HepG2 (cell line): ENCODE results near the gene GPN1. TPM values are rescaled to one million over a fixed set of nuclear protein-coding genes. Genes with fewer than 3 reads are reported as not detected.

Experiments used
- ATAC-seq: fragments of 200-7000 bp; cut with Tn5 transposase; 3 replicates; pipeline ENCODE4 v1.9.1; 2020; ENCODE audit warnings: mild to moderate bottlenecking, moderate library complexity
- BruUV-seq: library from RNA; stranded (reverse); fragments of 400-500 nt; replicated peaks from 2 replicates; lab custom pipeline; 2021; lab: Mats Ljungman, UMichigan
- CTCF ChIA-PET: fragments of 300-600 bp; formaldehyde crosslinking; extraction: SDS; loops from one replicate; lab custom pipeline; 2021; ENCODE audit warnings: low total read pairs, inconsistent platforms, low intra/inter-chr PET ratio; lab: Yijun Ruan, JAX
- POLR2A ChIA-PET: fragments of 350-600 bp; sonication (Branson Sonifier 250); formaldehyde crosslinking; loops from one replicate; lab custom pipeline; 2020; ENCODE audit warnings: antibody characterized with exemption, inconsistent platforms; lab: Yijun Ruan, JAX
- DNase-seq: peaks from one replicate; pipeline ENCODE4 v3.0.0-alpha.2; 2015; ENCODE audit warnings: low spot score
- FAIRE-seq: peaks from 3 replicates; lab custom pipeline; 2011; peaks lifted over from hg19 to GRCh38; lab: Jason Lieb, UNC
- H2AFZ ChIP-seq: one replicate; pipeline ENCODE4 v1.6.1; 2011; ENCODE audit warnings: low read length, inconsistent platforms
- H3K27ac ChIP-seq: fragments of 300-600 bp; 3 replicates; pipeline ENCODE4 v1.8.0; 2011; ENCODE audit warnings: mixed run types, mild to moderate bottlenecking, mixed read lengths, low read length, inconsistent platforms; ENCODE audit not compliant: insufficient read depth; ENCODE audit errors: extremely low read length
- H3K27me3 ChIP-seq, 2 experiments: fragments of 200-600 bp in 1 of 2; 2 replicates in 1 of 2; 3 replicates in 1 of 2; pipeline versions ENCODE4 v1.6.0 to v1.8.0; 2011; ENCODE audit warnings: low read length in 2 of 2, mild to moderate bottlenecking in 2 of 2, moderate library complexity in 2 of 2, inconsistent platforms in 1 of 2; ENCODE audit not compliant: insufficient read depth in 2 of 2, control insufficient read depth in 1 of 2
- H3K36me3 ChIP-seq, 2 experiments: fragments of 200-600 bp in 1 of 2; replicated peaks in 1 of 2; 2 replicates in 1 of 2; 3 replicates in 1 of 2; pipeline versions ENCODE4 v1.5.1 to v1.8.0; 2011; ENCODE audit warnings: low read length in 2 of 2, inconsistent platforms in 1 of 2; ENCODE audit not compliant: insufficient read depth in 2 of 2, control insufficient read depth in 1 of 2
- H3K4me1 ChIP-seq: 2 replicates; pipeline ENCODE4 v1.5.1; 2012; ENCODE audit warnings: low read length, inconsistent platforms; ENCODE audit not compliant: insufficient read depth
- H3K4me2 ChIP-seq: 2 replicates; pipeline ENCODE4 v1.6.0; 2011; ENCODE audit warnings: low read depth, low read length, inconsistent platforms
- H3K4me3 ChIP-seq, 3 experiments: fragments of 200-600 bp in 1 of 3; sonication (generic), shearing (Covaris generic) in 1 of 3; replicated peaks in 1 of 3; 2 replicates each; pipeline ENCODE4 v1.5.1; 2011 to 2016; ENCODE audit warnings: low read length in 3 of 3, inconsistent platforms in 2 of 3, low read depth in 2 of 3, mild to moderate bottlenecking in 2 of 3, control low read depth in 1 of 3, mixed read lengths in 1 of 3; ENCODE audit not compliant: insufficient read depth in 1 of 3
- H3K79me2 ChIP-seq: one replicate; pipeline ENCODE4 v1.6.1; 2011; ENCODE audit warnings: low read length, inconsistent platforms; ENCODE audit not compliant: insufficient read depth
- H3K9ac ChIP-seq: 2 replicates; pipeline ENCODE4 v1.6.0; 2011; ENCODE audit warnings: mild to moderate bottlenecking, low read depth, low read length, inconsistent platforms; ENCODE audit not compliant: insufficient read depth
- H3K9me3 ChIP-seq: 2 replicates; pipeline ENCODE4 v1.5.1; 2012; ENCODE audit warnings: mild to moderate bottlenecking, low read length
- H4K20me1 ChIP-seq: 2 replicates; pipeline ENCODE4 v1.6.0; 2011; ENCODE audit warnings: inconsistent platforms, mild to moderate bottlenecking, low read length, moderate library complexity; ENCODE audit not compliant: insufficient read depth
- AGO2 ChIP-seq: fragments of 200-400 bp; formaldehyde crosslinking; optimal IDR thresholded peaks from 2 replicates; pipeline ENCODE3; 2017; ENCODE audit warnings: mild to moderate bottlenecking, low read depth, low read length, moderate library complexity
- ATF6 ChIP-seq: sonication (generic); formaldehyde crosslinking; conservative IDR thresholded peaks from 2 replicates; pipeline ENCODE4 v1.4.0; 2020; ENCODE audit warnings: missing genetic modification reagents
- GATAD2A ChIP-seq: IDR thresholded peaks from 2 replicates; pipeline ENCODE4 v1.6.1; 2016
- HINFP ChIP-seq: sonication (generic); formaldehyde crosslinking; IDR thresholded peaks from 2 replicates; pipeline ENCODE4 v1.4.0; 2020; ENCODE audit warnings: low read depth, mild to moderate bottlenecking, missing genetic modification reagents
- HNRNPL ChIP-seq: fragments of 200-400 bp; formaldehyde crosslinking; IDR thresholded peaks from 2 replicates; pipeline ENCODE4 v1.6.1; 2017; ENCODE audit warnings: mild to moderate bottlenecking, low read depth, low read length
- KLF9 ChIP-seq: IDR thresholded peaks from 2 replicates; pipeline ENCODE4 v1.6.1; 2016; ENCODE audit warnings: low read depth
- MXD4 ChIP-seq: IDR thresholded peaks from 2 replicates; pipeline ENCODE4 v1.6.1; 2016; ENCODE audit warnings: mild to moderate bottlenecking, missing biosample characterization, missing genetic modification reagents
- POLR2G ChIP-seq: fragments of 200-400 bp; formaldehyde crosslinking; IDR thresholded peaks from 2 replicates; pipeline ENCODE4 v1.6.1; 2018; ENCODE audit warnings: mild to moderate bottlenecking, low read depth, low read length, moderate library complexity
- SOX5 ChIP-seq: IDR thresholded peaks from 2 replicates; pipeline ENCODE4 v1.6.1; 2016; ENCODE audit warnings: borderline replicate concordance
- ZFYVE20 ChIP-seq: sonication (generic); formaldehyde crosslinking; IDR thresholded peaks from 2 replicates; pipeline ENCODE4 v1.8.0; 2023; ENCODE audit warnings: low read depth, mild to moderate bottlenecking, moderate library complexity, missing genetic modification reagents, borderline replicate concordance
- ZNF251 ChIP-seq: sonication (generic); formaldehyde crosslinking; IDR thresholded peaks from 2 replicates; pipeline ENCODE4 v1.9.0; 2021; ENCODE audit warnings: mild to moderate bottlenecking, missing genetic modification reagents
- ZNF512 ChIP-seq: sonication (generic); formaldehyde crosslinking; IDR thresholded peaks from 2 replicates; pipeline ENCODE4 v1.4.0; 2020; ENCODE audit warnings: mild to moderate bottlenecking, missing genetic modification reagents
- ZNF687 ChIP-seq: sonication (generic); formaldehyde crosslinking; IDR thresholded peaks from 2 replicates; pipeline ENCODE4 v1.5.1; 2020; ENCODE audit warnings: mild to moderate bottlenecking, missing genetic modification reagents, moderate library complexity
- ZNF879 ChIP-seq: sonication (generic); formaldehyde crosslinking; IDR thresholded peaks from 2 replicates; pipeline ENCODE4 v1.8.1; 2023; ENCODE audit warnings: missing genetic modification reagents
- WGBS: methylation state at CpG from one replicate; pipeline ENCODE4 v1.1.6; 2017; ENCODE audit warnings: low lambda C conversion rate; 5-methylcytosine and 5-hydroxymethylcytosine counted together
- in situ Hi-C: cut with HindIII; loops from 2 replicates; pipeline ENCODE4 v1.10.0; 2017; ENCODE audit warnings: low pct_unique_long_range_greater_than_20kb; ENCODE audit not compliant: extremely low pct_ligation_motif_present
- intact Hi-C: fragments of 100-400 bp; cut with micrococcal nuclease; formaldehyde crosslinking; loops from one replicate; pipeline ENCODE4 v1.10.0; 2022; ENCODE audit not compliant: unreplicated experiment
- polyA plus RNA-seq, 8 experiments: library from polyadenylated mRNA; depleted of rRNA in 3 of 8; stranded (reverse) in 7 of 8; unstranded in 1 of 8; fragments of >200 nt; fragmentation: Illumina TruSeq in 4 of 8; extraction: Trizol in 4 of 8; gene quantifications; 2 replicates each; pipeline versions ENCODE4 v1.2.1 to v1.2.3, GENCODE V29; 2011 to 2016; ENCODE audit warnings: low read depth in 4 of 8, missing spikeins in 1 of 8, mixed read lengths in 1 of 8; ENCODE audit not compliant: insufficient read depth in 1 of 8
- total RNA-seq, 5 experiments: library from RNA; depleted of rRNA; stranded (reverse); fragments of >200 nt; fragmentation: Illumina TruSeq; extraction: Trizol; gene quantifications; 2 replicates each; pipeline ENCODE4 v1.2.3, GENCODE V29; 2016; ENCODE audit warnings: low read depth in 1 of 5

Gene GPN1
- total and polyA plus RNA-seq, 2 of the 13 experiments (the other 11 are each of a cell fraction or from before 2014, with no cell fraction given): 54.5 to 62.7 TPM

- ChIA-PET POLR2A (interaction anchor here (0.6 to 2.3 kb wide), 28 partner anchors 9 to 1339 kb away, joined by 3 to 25 read pairs (median 4); partner anchors contain the start of genes CCDC121, FNDC4, GPN1 and GTF3C2), CTCF (interaction anchor here (1.1 kb wide), 1 partner anchor 212 kb away, joined by 3 read pairs; the partner anchor contains the start of genes EIF2B4 and SNX17)
- Histone ChIP-seq H3K79me2 (peaks cover 49% of the 10 kb centered on the region), H3K4me3 (peak within 1 kb of the TSS; percentile 69 to 97 (median 87)), H3K4me1 (peaks cover 50% of the 10 kb centered on the region), H4K20me1 (peaks cover 18% of the 10 kb centered on the region), H3K27ac (peak within 1 kb of the TSS; percentile 57), H3K27me3 (no peaks in the 10 kb centered on the region; a peak in 1 of 5 replicates), H3K9me3 (no peaks in the 10 kb centered on the region), H3K36me3 (no peaks in the 10 kb centered on the region; a peak in 1 of 5 replicates), H3K9ac (peak within 1 kb of the TSS; percentile 88), H3K4me2 (peak within 1 kb of the TSS; percentile 94), H2AFZ (peak within 1 kb of the TSS; percentile 79)
- peak; percentile 96 for DNase-seq
- peak; percentile 73 for FAIRE-seq
- no TSS peak for BruUV-seq
- ATAC-seq: peak; percentile 98
- 2% methylated on average over 36 of the region's 38 CpGs for WGBS
- in situ Hi-C loops (no loop called here), intact Hi-C loops (loop anchor here (5.0 kb wide), 1 partner anchor 86 kb away; the partner anchor contains the start of genes FNDC4 and GCKR)
- TF ChIP-seq MXD4 (CRISPR knock-in tag) (peak; percentile 86), AGO2 (no peak), ZFYVE20 (CRISPR knock-in tag) (no peak), ATF6 (CRISPR knock-in tag) (no peak), ZNF879 (no peak), ZNF687 (CRISPR knock-in tag) (peak; percentile 97), GATAD2A (CRISPR knock-in tag) (peak; percentile 49), ZNF251 (CRISPR knock-in tag) (no peak), HNRNPL (0 out of 2 replicates have a peak, but pooled peaks have one; percentile 72), POLR2G (peak; percentile 90), ZNF512 (CRISPR knock-in tag) (no peak), HINFP (CRISPR knock-in tag) (peak; percentile 31; the same call in 1 of the 2 replicates), SOX5 (CRISPR knock-in tag) (peak; percentile 56), KLF9 (CRISPR knock-in tag) (0 out of 2 replicates have a peak, but pooled peaks have one; percentile 43)
Observed at GRCh38 chr2:27582695-27583389, 46.0 kb upstream of the GPN1 start, which contains the start of gene ZNF512. ZNF512 (plus strand) TSS chr2:27583042; CDS start chr2:27583113, 71 bp downstream.
